Body of pancreas (tissue), 4 donors: ENCODE results near the gene ATP13A3. TPM values are rescaled to one million over a fixed set of nuclear protein-coding genes. Genes with fewer than 3 reads are reported as not detected.

Experiments
- ATAC-seq: fragments of 150-250 bp; one replicate; pipeline ENCODE4 v1.9.1; 2016
- DNase-seq, 4 donors: peaks; one replicate each; pipeline ENCODE4 v3.0.0-alpha.2; 2019
- H3K27ac ChIP-seq, 4 donors: fragments of 200-600 bp; sonication (generic); 1 replicate in 3 of 4; 2 replicates in 1 of 4; pipeline versions ENCODE4 v1.5.1 to v1.6.1; 2016 to 2019; ENCODE audit warnings: mild to moderate bottlenecking in 1 of 4, mixed read lengths in 1 of 4, moderate library complexity in 1 of 4
- H3K27me3 ChIP-seq, 2 donors: fragments of 200-600 bp; sonication (generic); one replicate each; pipeline ENCODE4 v1.6.0; 2016; ENCODE audit warnings: mild to moderate bottlenecking in 1 of 2
- H3K36me3 ChIP-seq, 2 donors: fragments of 200-600 bp; sonication (generic); replicated peaks in 1 of 2; 2 replicates each; pipeline ENCODE4 v1.5.1; 2016; ENCODE audit warnings: low read depth in 2 of 2; ENCODE audit not compliant: insufficient read depth in 1 of 2
- H3K4me1 ChIP-seq: fragments of 200-600 bp; sonication (generic); one replicate; pipeline ENCODE4 v1.6.0; 2016
- H3K4me3 ChIP-seq, 2 donors: fragments of 200-600 bp; sonication (generic); 1 replicate in 1 of 2; 2 replicates in 1 of 2; pipeline ENCODE4 v1.5.1; 2016 to 2019
- H3K9me3 ChIP-seq, 3 donors: fragments of 200-600 bp; sonication (generic); 1 replicate in 2 of 3; 2 replicates in 1 of 3; pipeline ENCODE4 v1.5.1; 2016
- CTCF ChIP-seq, 7 experiments: fragments of 450-650 bp in 4 of 7; fragments of 200-600 bp in 3 of 7; sonication (generic) in 3 of 7; IDR thresholded peaks; one replicate each; pipeline ENCODE4 v1.5.1; 2016 to 2019; ENCODE audit warnings: antibody characterized with exemption in 7 of 7
- POLR2A ChIP-seq, 3 donors: fragments of 450-650 bp; IDR thresholded peaks; one replicate each; pipeline ENCODE4 v1.6.1; 2016; ENCODE audit warnings: antibody characterized with exemption in 3 of 3, mild to moderate bottlenecking in 2 of 3
- WGBS, 2 donors: methylation state at CpG; one replicate each; pipeline ENCODE4 v1.1.5; 2017; 5-methylcytosine and 5-hydroxymethylcytosine counted together
- intact Hi-C: fragments of 100-400 bp; cut with DNase I; formaldehyde crosslinking; loops from one replicate; pipeline ENCODE4 v1.15.1; 2023
- total RNA-seq, 2 donors: library from RNA; depleted of rRNA; stranded (reverse); fragments of >200 nt; gene quantifications; one replicate each; pipeline ENCODE4 v1.1.0, GENCODE V29; 2016

The ATP13A3 gene
- total RNA-seq, 2 donors from 2014 or later: 35.6 to 56.0 TPM

- no peaks in the 10 kb centered on the region for H3K36me3 ChIP-seq
- no peak for DNase-seq
Observed at GRCh38 chr3:194508491-194509453, 22.0 kb upstream of the ATP13A3 start.

GRCh38 chr3:194507571-194507970 is 20.8 kb upstream of the ATP13A3 start:
- Histone ChIP-seq H3K27ac (no peak overlapping the region), H3K9me3 (no peaks in the 10 kb centered on the region), H3K4me3 (no peak overlapping the region), H3K4me1 (no peaks in the 10 kb centered on the region), H3K27me3 (no peaks in the 10 kb centered on the region), H3K36me3 (no peaks in the 10 kb centered on the region)
- ATAC-seq (no peak), DNase-seq (no peak)
- TF ChIP-seq CTCF (IDR thresholded peaks at IDR 0.05): no peak
- no peak for TF ChIP-seq POLR2A (IDR thresholded peaks at IDR 0.05)
- intact Hi-C loops: no loop called here
- 79 to 86% methylated on average over 12 of the region's 12 CpGs for WGBS, 2 donors

More at GRCh38 chr3:194508491-194509453, 22.0 kb upstream of the ATP13A3 start:
- H3K4me3 ChIP-seq: no peak overlapping the region
- no peaks in the 10 kb centered on the region for H3K27me3 ChIP-seq
- H3K27ac ChIP-seq: no peak overlapping the region
- peaks cover 3% of the 10 kb centered on the region for H3K4me1 ChIP-seq
- TF ChIP-seq POLR2A (IDR thresholded peaks at IDR 0.05) (no peak), CTCF (IDR thresholded peaks at IDR 0.05) (no peak)
- no peaks in the 10 kb centered on the region for H3K9me3 ChIP-seq
- intact Hi-C loops: no loop called here
- WGBS, 2 donors: 66 to 75% methylated on average over 14 of the region's 14 CpGs
- ATAC-seq: no peak

- Histone ChIP-seq H3K36me3 (no peaks in the 10 kb centered on the region), H3K4me1 (no peaks in the 10 kb centered on the region), H3K27me3 (no peaks in the 10 kb centered on the region), H3K9me3 (no peaks in the 10 kb centered on the region), H3K4me3 (no peak overlapping the region), H3K27ac (no peak overlapping the region)
- TF ChIP-seq POLR2A (IDR thresholded peaks at IDR 0.05) (no peak), CTCF (IDR thresholded peaks at IDR 0.05) (no peak)
- intact Hi-C loops: no loop called here
- 77 to 79% methylated on average over 5 of the region's 5 CpGs for WGBS, 2 donors
- DNase-seq (no peak), ATAC-seq (no peak)
Observed at GRCh38 chr3:194505791-194506415, 19.1 kb upstream of the ATP13A3 start.

- no peaks in the 10 kb centered on the region for H3K4me1 ChIP-seq
- ATAC-seq: no peak
- no peaks in the 10 kb centered on the region for H3K36me3 ChIP-seq
- intact Hi-C loops: no loop called here
- DNase-seq: no peak
- H3K9me3 ChIP-seq: no peaks in the 10 kb centered on the region
- H3K27me3 ChIP-seq: no peaks in the 10 kb centered on the region
- no peak overlapping the region for H3K27ac ChIP-seq
- H3K4me3 ChIP-seq: no peak overlapping the region
- 88 to 93% methylated on average over 7 of the region's 7 CpGs for WGBS, 2 donors
- TF ChIP-seq POLR2A (IDR thresholded peaks at IDR 0.05) (no peak), CTCF (IDR thresholded peaks at IDR 0.05) (no peak)
Observed at GRCh38 chr3:194504861-194505260, 18.1 kb upstream of the ATP13A3 start.
